GM23338 (cell line): Measurements from ENCODE around the gene UBAC1. TPM values are rescaled to one million over a fixed set of nuclear protein-coding genes. Genes with fewer than 3 reads are reported as not detected.

Experiments used
- ATAC-seq: fragments of 200-7000 bp; cut with Tn5 transposase; 3 replicates; pipeline ENCODE4 v1.9.1; 2020
- DNase-seq: peaks from one replicate; pipeline ENCODE4 v3.0.0-alpha.2; 2015; ENCODE audit warnings: low spot score
- H2AFZ ChIP-seq: fragments of 200-600 bp; sonication (generic); 2 replicates; pipeline ENCODE4 v1.8.0; 2016; ENCODE audit warnings: antibody characterized with exemption, mild to moderate bottlenecking, moderate library complexity
- H3F3A ChIP-seq: fragments of 200-600 bp; sonication (generic); replicated peaks from 2 replicates; pipeline ENCODE4 v1.8.0; 2017; ENCODE audit warnings: antibody characterized with exemption, mixed run types, low read depth
- H3K27ac ChIP-seq: fragments of 200-600 bp; sonication (generic); 2 replicates; pipeline ENCODE4 v1.6.1; 2016; ENCODE audit warnings: low read depth
- H3K27me3 ChIP-seq: fragments of 200-600 bp; sonication (generic); 2 replicates; pipeline ENCODE4 v1.8.0; 2016; ENCODE audit warnings: mild to moderate bottlenecking, mixed run types, moderate library complexity; ENCODE audit not compliant: insufficient read depth
- H3K36me3 ChIP-seq: fragments of 200-600 bp; sonication (generic); 2 replicates; pipeline ENCODE4 v1.8.0; 2016; ENCODE audit warnings: mild to moderate bottlenecking; ENCODE audit not compliant: insufficient read depth
- H3K4me1 ChIP-seq: fragments of 200-600 bp; sonication (generic); 2 replicates; pipeline ENCODE4 v1.8.0; 2016; ENCODE audit warnings: mild to moderate bottlenecking, moderate library complexity; ENCODE audit not compliant: insufficient read depth
- H3K4me2 ChIP-seq: fragments of 200-600 bp; sonication (generic); 2 replicates; pipeline ENCODE4 v1.7.1; 2017; ENCODE audit warnings: mixed run types
- H3K4me3 ChIP-seq: fragments of 200-600 bp; sonication (generic); 2 replicates; pipeline ENCODE4 v1.6.1; 2016; ENCODE audit warnings: mixed run types
- H3K79me2 ChIP-seq: fragments of 200-600 bp; sonication (generic); replicated peaks from 2 replicates; pipeline ENCODE4 v1.8.0; 2017; ENCODE audit warnings: mild to moderate bottlenecking; ENCODE audit not compliant: insufficient read depth
- H3K9me2 ChIP-seq: fragments of 200-600 bp; sonication (generic); 2 replicates; pipeline ENCODE4 v1.8.0; 2017; ENCODE audit not compliant: insufficient read depth
- H4K20me1 ChIP-seq: fragments of 200-600 bp; sonication (generic); replicated peaks from 2 replicates; pipeline ENCODE4 v1.8.0; 2017; ENCODE audit warnings: mild to moderate bottlenecking; ENCODE audit not compliant: insufficient read depth
- H3K27ac Mint-ChIP-seq: 2 replicates; pipeline ENCODE4 v1.8.0; 2020; ENCODE audit warnings: inconsistent platforms, mild to moderate bottlenecking, moderate library complexity, mixed read lengths
- H3K27me3 Mint-ChIP-seq: 3 replicates; pipeline ENCODE4 v1.8.0; 2022; ENCODE audit warnings: low read depth, mild to moderate bottlenecking, moderate library complexity, mixed read lengths, inconsistent platforms; ENCODE audit not compliant: insufficient read depth, poor library complexity
- H3K36me3 Mint-ChIP-seq: 3 replicates; pipeline ENCODE4 v1.8.0; 2021; ENCODE audit warnings: low read depth, mild to moderate bottlenecking, inconsistent platforms, moderate library complexity, mixed read lengths
- H3K4me1 Mint-ChIP-seq: 3 replicates; pipeline ENCODE4 v1.8.0; 2020; ENCODE audit warnings: mild to moderate bottlenecking, inconsistent platforms, mixed read lengths
- H3K4me3 Mint-ChIP-seq: 3 replicates; pipeline ENCODE4 v1.8.0; 2021; ENCODE audit warnings: moderate library complexity, mild to moderate bottlenecking, inconsistent platforms, mixed read lengths
- H3K9me3 Mint-ChIP-seq: 3 replicates; pipeline ENCODE4 v1.8.0; 2020; ENCODE audit warnings: moderate library complexity, mild to moderate bottlenecking, inconsistent platforms, mixed read lengths
- CREB1 ChIP-seq: fragments of 250-450 bp; sonication (Bioruptor Pico); IDR thresholded peaks from 2 replicates; pipeline ENCODE4 v1.5.0; 2020; ENCODE audit warnings: low read depth, mild to moderate bottlenecking, moderate library complexity
- CTCF ChIP-seq, 2 experiments: fragments of 200-600 bp in 1 of 2; sonication (generic) in 1 of 2; conservative IDR thresholded peaks; 2 replicates each; pipeline versions ENCODE4 v1.5.1 to v1.6.1; 2016 to 2017; ENCODE audit warnings: antibody characterized with exemption in 2 of 2, low read depth in 2 of 2, mild to moderate bottlenecking in 2 of 2, moderate library complexity in 1 of 2
- ETS1 ChIP-seq: IDR thresholded peaks from 2 replicates; pipeline ENCODE4 v1.6.1; 2016; ENCODE audit warnings: antibody characterized with exemption
- EZH2 ChIP-seq: fragments of 200-600 bp; sonication (generic); IDR thresholded peaks from one replicate; pipeline ENCODE4 v1.8.0; 2017; ENCODE audit warnings: antibody characterized with exemption, mild to moderate bottlenecking, low read depth; ENCODE audit not compliant: unreplicated experiment
- EZH2phosphoT487 ChIP-seq: fragments of 200-600 bp; sonication (generic); IDR thresholded peaks from one replicate; pipeline ENCODE4 v1.8.1; 2018; ENCODE audit warnings: antibody characterized with exemption; ENCODE audit not compliant: unreplicated experiment
- JUNB ChIP-seq: IDR thresholded peaks from one replicate; pipeline ENCODE4 v1.6.1; 2016; ENCODE audit warnings: antibody characterized with exemption; ENCODE audit not compliant: unreplicated experiment
- NANOG ChIP-seq: IDR thresholded peaks from 2 replicates; pipeline ENCODE4 v1.6.1; 2016; ENCODE audit warnings: antibody characterized with exemption, borderline replicate concordance
- POLR2AphosphoS5 ChIP-seq: IDR thresholded peaks from 2 replicates; pipeline ENCODE4 v1.6.1; 2016; ENCODE audit warnings: antibody characterized with exemption, low read depth
- REST ChIP-seq: IDR thresholded peaks from one replicate; pipeline ENCODE4 v1.6.1; 2018; ENCODE audit warnings: antibody characterized with exemption; ENCODE audit not compliant: unreplicated experiment
- STAT1 ChIP-seq: IDR thresholded peaks from one replicate; pipeline ENCODE4 v1.6.1; 2016; ENCODE audit warnings: antibody characterized with exemption; ENCODE audit not compliant: unreplicated experiment
- ZNF114 ChIP-seq: fragments of 250-450 bp; sonication (Bioruptor Pico); IDR thresholded peaks from 2 replicates; pipeline ENCODE4 v1.5.0; 2020; ENCODE audit warnings: mild to moderate bottlenecking, moderate library complexity
- ZNF331 ChIP-seq: fragments of 250-450 bp; sonication (Bioruptor Pico); IDR thresholded peaks from 2 replicates; pipeline ENCODE4 v1.5.0; 2020; ENCODE audit warnings: low read depth, mild to moderate bottlenecking, moderate library complexity
- ZNF462 ChIP-seq: fragments of 250-450 bp; sonication (Bioruptor Pico); IDR thresholded peaks from 2 replicates; pipeline ENCODE4 v1.5.0; 2020; ENCODE audit warnings: mild to moderate bottlenecking, moderate library complexity
- polyA plus RNA-seq: library from polyadenylated mRNA; unstranded; fragments of >200 nt; fragmentation: Nextera tagmentation; extraction: Ambion mirVana; gene quantifications from 2 replicates; pipeline ENCODE4 v1.2.1, GENCODE V29; 2016
- total RNA-seq: library from RNA; depleted of rRNA; stranded (reverse); fragments of >200 nt; shearing (Covaris generic); gene quantifications from 2 replicates; pipeline ENCODE4 v1.2.3, GENCODE V29; 2014

Gene UBAC1
- total and polyA plus RNA-seq, 2 experiments from 2014 or later: 63.2 to 86.6 TPM

- H3K36me3 ChIP-seq: no peaks in the 10 kb centered on the region
- H3K4me3 ChIP-seq: no peak overlapping the region
- H3K9me3 Mint-ChIP-seq: no peaks in the 10 kb centered on the region
- TF ChIP-seq JUNB (no peak), EZH2 (no peak), CREB1 (CRISPR knock-in tag) (no peak), ZNF114 (no peak), ETS1 (no peak), NANOG (no peak), ZNF462 (CRISPR knock-in tag) (no peak), REST (no peak), EZH2phosphoT487 (no peak), POLR2AphosphoS5 (no peak), ZNF331 (no peak), STAT1 (no peak), CTCF (conservative IDR thresholded peaks at IDR 0.05; ENCODE audit: low read depth in 2 of 2) (no peak)
- no peaks in the 10 kb centered on the region for H4K20me1 ChIP-seq
- peaks cover 5% of the 10 kb centered on the region; the same call in 1 of the 3 replicates for H3K4me1 Mint-ChIP-seq
- H3K27ac Mint-ChIP-seq: no peak overlapping the region
- peaks cover 21% of the 10 kb centered on the region for H3K27me3 Mint-ChIP-seq
- H3K9me2 ChIP-seq: no peaks in the 10 kb centered on the region
- no peak overlapping the region for H3K4me3 Mint-ChIP-seq
- no peak overlapping the region for H3K4me2 ChIP-seq
- DNase-seq (no peak), ATAC-seq (no peak)
- no peak overlapping the region for H2AFZ ChIP-seq
- H3K4me1 ChIP-seq: no peaks in the 10 kb centered on the region
- no peaks in the 10 kb centered on the region for H3K27me3 ChIP-seq
- no peaks in the 10 kb centered on the region for H3K79me2 ChIP-seq
- 0 out of 2 replicates have a peak, but pooled peaks cover 2% of the 10 kb centered on the region for H3F3A ChIP-seq
- peaks cover 18% of the 10 kb centered on the region; the same call in 2 of the 3 replicates for H3K36me3 Mint-ChIP-seq
- H3K27ac ChIP-seq: no peak overlapping the region
Measured at GRCh38 chr9:135926402-135927194, 34.6 kb downstream of the UBAC1 start.
